ENCODE data around the gene ETS1. TPM values are rescaled to one million over a fixed set of nuclear protein-coding genes. Genes with fewer than 3 reads are reported as not detected.

ETS1 gene
- total RNA-seq, 1 donor from 2014 or later, result 62.7 TPM

DNA sequence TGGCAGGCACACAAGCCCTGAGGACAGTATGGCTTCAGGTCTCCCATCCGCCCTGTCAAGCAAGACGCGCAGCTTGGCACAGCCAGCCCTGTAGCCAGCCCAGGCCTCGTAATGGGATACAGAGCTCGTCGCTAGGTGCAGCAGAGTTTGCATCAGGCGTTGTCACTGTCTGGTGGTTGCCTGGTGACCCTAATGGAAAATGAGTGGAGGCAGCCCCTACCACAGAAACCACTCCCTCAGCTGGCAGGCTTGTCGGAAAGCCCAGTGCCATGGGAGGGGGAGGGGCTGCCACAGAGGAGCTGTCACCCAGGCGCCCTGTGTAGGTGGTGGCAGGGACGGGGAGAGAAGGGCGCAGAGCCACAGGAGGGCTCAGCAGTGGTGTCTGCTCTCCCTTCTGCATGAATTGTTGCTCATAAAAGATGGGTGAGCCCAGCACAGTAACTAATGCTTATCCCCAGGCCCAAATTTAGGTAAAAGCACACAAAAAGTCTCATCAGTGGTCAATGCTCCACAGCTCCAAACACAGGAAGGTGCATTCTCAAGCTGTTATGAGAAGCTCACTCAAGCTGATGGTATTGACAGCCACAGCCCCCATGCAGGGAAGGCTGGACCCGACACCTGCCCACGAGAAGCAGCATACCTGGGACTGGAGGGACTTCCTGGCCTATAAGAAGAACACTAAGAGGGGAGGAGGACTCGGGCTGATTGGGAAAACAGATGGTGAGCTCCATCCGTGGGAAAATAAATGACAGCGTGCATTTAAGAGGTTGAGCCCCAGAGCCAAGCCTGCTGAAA, 164.6 kb downstream of the ETS1 start:
- no peaks in the 10 kb centered on the region for H3K27me3 ChIP-seq (ENCODE audit: control insufficient read depth, insufficient read depth, low read length)
- DNase-seq (ENCODE audit: low read depth), result no peak
- TF ChIP-seq, protein P1, sequence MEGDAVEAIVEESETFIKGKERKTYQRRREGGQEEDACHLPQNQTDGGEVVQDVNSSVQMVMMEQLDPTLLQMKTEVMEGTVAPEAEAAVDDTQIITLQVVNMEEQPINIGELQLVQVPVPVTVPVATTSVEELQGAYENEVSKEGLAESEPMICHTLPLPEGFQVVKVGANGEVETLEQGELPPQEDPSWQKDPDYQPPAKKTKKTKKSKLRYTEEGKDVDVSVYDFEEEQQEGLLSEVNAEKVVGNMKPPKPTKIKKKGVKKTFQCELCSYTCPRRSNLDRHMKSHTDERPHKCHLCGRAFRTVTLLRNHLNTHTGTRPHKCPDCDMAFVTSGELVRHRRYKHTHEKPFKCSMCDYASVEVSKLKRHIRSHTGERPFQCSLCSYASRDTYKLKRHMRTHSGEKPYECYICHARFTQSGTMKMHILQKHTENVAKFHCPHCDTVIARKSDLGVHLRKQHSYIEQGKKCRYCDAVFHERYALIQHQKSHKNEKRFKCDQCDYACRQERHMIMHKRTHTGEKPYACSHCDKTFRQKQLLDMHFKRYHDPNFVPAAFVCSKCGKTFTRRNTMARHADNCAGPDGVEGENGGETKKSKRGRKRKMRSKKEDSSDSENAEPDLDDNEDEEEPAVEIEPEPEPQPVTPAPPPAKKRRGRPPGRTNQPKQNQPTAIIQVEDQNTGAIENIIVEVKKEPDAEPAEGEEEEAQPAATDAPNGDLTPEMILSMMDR (IDR thresholded peaks at IDR 0.05; ENCODE audit: insufficient read depth, low read length, severe bottlenecking), result no peak
- no peaks in the 10 kb centered on the region for H3K36me3 ChIP-seq (ENCODE audit: control insufficient read depth, insufficient read depth, low read length)
- no peak overlapping the region for H3K4me3 ChIP-seq (ENCODE audit: low read depth, low read length)
- no peak for FAIRE-seq

DNA sequence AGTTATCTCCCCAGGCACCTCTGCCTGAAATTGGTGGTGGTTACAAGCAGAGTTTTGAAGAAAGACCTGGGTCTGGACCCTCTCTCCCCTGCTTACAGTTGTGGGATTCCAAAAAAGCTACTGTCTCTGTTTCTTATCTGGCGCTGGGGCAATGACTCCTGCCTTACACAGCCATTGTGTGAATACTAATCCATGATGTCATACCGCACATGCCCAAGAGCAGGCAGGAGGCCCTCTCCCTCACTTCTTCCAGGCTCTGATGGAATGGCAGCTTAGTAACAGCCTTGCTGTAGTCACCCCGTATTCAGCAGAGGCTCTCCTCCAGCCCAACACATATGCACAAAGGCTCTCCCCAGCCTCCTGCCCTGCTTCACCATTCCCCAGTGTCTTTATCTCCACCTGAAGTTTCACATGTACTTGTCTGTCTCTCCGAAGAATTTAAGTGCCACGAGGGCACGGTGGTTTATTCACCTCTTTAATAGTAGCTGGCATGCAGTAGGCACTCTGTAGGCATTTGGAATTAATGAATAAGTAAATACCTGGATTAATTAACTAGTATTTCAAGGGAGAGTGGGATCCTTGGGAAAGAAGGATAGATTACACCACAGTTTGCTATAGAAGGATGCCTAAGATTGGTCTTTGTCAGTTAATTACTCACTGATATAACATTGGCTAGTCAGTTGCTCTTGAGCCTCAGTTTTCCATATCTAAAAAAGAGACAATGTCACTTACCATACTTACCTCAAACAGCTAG, 165.6 kb downstream of the ETS1 start:
- FAIRE-seq (peak; percentile 43), DNase-seq (ENCODE audit: low read depth) (peak; percentile 62)
- no peaks in the 10 kb centered on the region for H3K36me3 ChIP-seq (ENCODE audit: control insufficient read depth, insufficient read depth, low read length)
- TF ChIP-seq, protein P1 (IDR thresholded peaks at IDR 0.05; ENCODE audit: insufficient read depth, low read length, severe bottlenecking), result no peak
- no peak overlapping the region for H3K4me3 ChIP-seq (ENCODE audit: low read depth, low read length)
- H3K27me3 ChIP-seq (ENCODE audit: control insufficient read depth, insufficient read depth, low read length), result no peaks in the 10 kb centered on the region

DNA sequence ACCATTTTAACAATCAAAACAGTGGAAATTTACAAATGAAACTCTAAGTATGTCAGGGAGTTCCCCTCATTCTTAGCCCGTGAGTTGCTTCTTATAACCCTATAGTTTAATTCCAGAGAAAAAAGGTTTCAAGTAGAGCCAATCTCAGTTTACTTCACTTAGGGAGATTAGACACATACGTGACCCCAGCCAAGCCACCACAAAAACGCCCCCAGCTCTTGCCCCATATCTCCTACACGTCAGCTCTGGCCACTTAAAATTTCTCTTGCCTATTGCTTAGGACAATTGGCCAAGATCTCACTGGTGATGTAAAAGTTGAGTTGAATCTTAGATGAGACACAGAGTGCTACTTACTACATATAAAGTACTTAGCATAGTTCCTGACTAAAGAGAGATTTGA, 166.4 kb downstream of the ETS1 start:
- Histone ChIP-seq H3K27me3 (ENCODE audit: control insufficient read depth, insufficient read depth, low read length) (no peaks in the 10 kb centered on the region), H3K4me3 (ENCODE audit: low read depth, low read length) (no peak overlapping the region), H3K36me3 (ENCODE audit: control insufficient read depth, insufficient read depth, low read length) (no peaks in the 10 kb centered on the region)
- TF ChIP-seq, protein P1 (IDR thresholded peaks at IDR 0.05; ENCODE audit: insufficient read depth, low read length, severe bottlenecking), result no peak
- no peak for FAIRE-seq
- DNase-seq (ENCODE audit: low read depth), result peak; percentile 28

DNA sequence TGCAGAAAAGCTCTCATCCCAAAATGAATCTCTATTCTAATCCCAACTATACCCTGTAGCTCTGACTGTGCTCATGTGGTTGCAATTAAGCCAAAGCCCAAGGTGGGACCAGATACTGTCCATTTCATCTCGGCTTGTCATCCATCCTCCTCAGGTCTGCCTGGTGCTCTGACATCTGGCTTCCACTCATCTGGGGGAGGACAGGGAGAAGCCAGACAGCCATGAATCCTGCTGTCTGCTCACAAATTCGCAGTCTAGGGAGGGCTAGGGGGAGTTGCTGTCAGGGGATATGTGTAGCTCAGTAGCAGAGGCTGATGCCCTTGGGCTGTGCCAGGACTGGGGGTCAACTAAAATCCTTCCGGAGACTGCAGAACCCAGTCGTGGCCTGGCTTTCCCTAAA, 167.1 kb downstream of the ETS1 start:
- Histone ChIP-seq H3K4me3 (ENCODE audit: low read depth, low read length) (no peak overlapping the region), H3K36me3 (ENCODE audit: control insufficient read depth, insufficient read depth, low read length) (no peaks in the 10 kb centered on the region), H3K27me3 (ENCODE audit: control insufficient read depth, insufficient read depth, low read length) (no peaks in the 10 kb centered on the region)
- FAIRE-seq (no peak), DNase-seq (ENCODE audit: low read depth) (no peak)
- TF ChIP-seq, protein P1 (IDR thresholded peaks at IDR 0.05; ENCODE audit: insufficient read depth, low read length, severe bottlenecking), result no peak

- Histone ChIP-seq H3K36me3 (ENCODE audit: control insufficient read depth, insufficient read depth, low read length) (no peaks in the 10 kb centered on the region), H3K27me3 (ENCODE audit: control insufficient read depth, insufficient read depth, low read length) (no peaks in the 10 kb centered on the region), H3K4me3 (ENCODE audit: low read depth, low read length) (no peak overlapping the region)
- DNase-seq (ENCODE audit: low read depth) (no peak), FAIRE-seq (no peak)
- TF ChIP-seq, protein P1 (IDR thresholded peaks at IDR 0.05; ENCODE audit: insufficient read depth, low read length, severe bottlenecking), result no peak
Observed at GRCh38 chr11:128419012-128419767, 168.2 kb downstream of the ETS1 start.

Measured in bronchial epithelial cell (primary cell).